Measurements from ENCODE around the gene RAB37. TPM values are rescaled to one million over a fixed set of nuclear protein-coding genes. Genes with fewer than 3 reads are reported as not detected.

The RAB37 gene
- total and polyA plus RNA-seq, 2 of the 13 experiments (the other 11 are each of a cell fraction or from before 2014, with no cell fraction given) = 0.91 to 3.7 TPM

DNA sequence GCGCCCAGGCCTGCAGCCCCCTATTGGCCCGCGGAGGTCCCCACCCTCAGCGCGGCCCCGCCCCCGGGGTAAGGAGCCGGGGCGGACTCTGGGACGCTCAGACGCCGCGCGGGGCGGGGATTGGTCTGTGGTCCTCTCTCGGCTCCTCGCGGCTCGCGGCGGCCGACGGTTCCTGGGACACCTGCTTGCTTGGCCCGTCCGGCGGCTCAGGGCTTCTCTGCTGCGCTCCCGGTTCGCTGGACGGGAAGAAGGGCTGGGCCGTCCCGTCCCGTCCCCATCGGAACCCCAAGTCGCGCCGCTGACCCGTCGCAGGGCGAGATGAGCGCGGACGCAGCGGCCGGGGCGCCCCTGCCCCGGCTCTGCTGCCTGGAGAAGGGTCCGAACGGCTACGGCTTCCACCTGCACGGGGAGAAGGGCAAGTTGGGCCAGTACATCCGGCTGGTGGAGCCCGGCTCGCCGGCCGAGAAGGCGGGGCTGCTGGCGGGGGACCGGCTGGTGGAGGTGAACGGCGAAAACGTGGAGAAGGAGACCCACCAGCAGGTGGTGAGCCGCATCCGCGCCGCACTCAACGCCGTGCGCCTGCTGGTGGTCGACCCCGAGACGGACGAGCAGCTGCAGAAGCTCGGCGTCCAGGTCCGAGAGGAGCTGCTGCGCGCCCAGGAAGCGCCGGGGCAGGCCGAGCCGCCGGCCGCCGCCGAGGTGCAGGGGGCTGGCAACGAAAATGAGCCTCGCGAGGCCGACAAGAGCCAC lies 11.6 kb downstream of the RAB37 start, which contains the start of gene NHERF1 (continued):
- peak; percentile 62 for TF ChIP-seq PAXIP1 (CRISPR knock-in tag; conservative IDR thresholded peaks at IDR 0.05)
- no peak for TF ChIP-seq ZNF343 (CRISPR knock-in tag; IDR thresholded peaks at IDR 0.05)
- peak; percentile 47; the same call in 1 of the 2 replicates for TF ChIP-seq SP2 (CRISPR knock-in tag; IDR thresholded peaks at IDR 0.05)
- TF ChIP-seq, protein P1, sequence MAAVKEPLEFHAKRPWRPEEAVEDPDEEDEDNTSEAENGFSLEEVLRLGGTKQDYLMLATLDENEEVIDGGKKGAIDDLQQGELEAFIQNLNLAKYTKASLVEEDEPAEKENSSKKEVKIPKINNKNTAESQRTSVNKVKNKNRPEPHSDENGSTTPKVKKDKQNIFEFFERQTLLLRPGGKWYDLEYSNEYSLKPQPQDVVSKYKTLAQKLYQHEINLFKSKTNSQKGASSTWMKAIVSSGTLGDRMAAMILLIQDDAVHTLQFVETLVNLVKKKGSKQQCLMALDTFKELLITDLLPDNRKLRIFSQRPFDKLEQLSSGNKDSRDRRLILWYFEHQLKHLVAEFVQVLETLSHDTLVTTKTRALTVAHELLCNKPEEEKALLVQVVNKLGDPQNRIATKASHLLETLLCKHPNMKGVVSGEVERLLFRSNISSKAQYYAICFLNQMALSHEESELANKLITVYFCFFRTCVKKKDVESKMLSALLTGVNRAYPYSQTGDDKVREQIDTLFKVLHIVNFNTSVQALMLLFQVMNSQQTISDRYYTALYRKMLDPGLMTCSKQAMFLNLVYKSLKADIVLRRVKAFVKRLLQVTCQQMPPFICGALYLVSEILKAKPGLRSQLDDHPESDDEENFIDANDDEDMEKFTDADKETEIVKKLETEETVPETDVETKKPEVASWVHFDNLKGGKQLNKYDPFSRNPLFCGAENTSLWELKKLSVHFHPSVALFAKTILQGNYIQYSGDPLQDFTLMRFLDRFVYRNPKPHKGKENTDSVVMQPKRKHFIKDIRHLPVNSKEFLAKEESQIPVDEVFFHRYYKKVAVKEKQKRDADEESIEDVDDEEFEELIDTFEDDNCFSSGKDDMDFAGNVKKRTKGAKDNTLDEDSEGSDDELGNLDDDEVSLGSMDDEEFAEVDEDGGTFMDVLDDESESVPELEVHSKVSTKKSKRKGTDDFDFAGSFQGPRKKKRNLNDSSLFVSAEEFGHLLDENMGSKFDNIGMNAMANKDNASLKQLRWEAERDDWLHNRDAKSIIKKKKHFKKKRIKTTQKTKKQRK (IDR thresholded peaks at IDR 0.05; ENCODE audit: low read length) = no peak
- 0 out of 2 replicates have a peak, but pooled peaks have one; percentile 54 for TF ChIP-seq GZF1 (CRISPR knock-in tag; IDR thresholded peaks at IDR 0.05)
- TF ChIP-seq, protein P2, sequence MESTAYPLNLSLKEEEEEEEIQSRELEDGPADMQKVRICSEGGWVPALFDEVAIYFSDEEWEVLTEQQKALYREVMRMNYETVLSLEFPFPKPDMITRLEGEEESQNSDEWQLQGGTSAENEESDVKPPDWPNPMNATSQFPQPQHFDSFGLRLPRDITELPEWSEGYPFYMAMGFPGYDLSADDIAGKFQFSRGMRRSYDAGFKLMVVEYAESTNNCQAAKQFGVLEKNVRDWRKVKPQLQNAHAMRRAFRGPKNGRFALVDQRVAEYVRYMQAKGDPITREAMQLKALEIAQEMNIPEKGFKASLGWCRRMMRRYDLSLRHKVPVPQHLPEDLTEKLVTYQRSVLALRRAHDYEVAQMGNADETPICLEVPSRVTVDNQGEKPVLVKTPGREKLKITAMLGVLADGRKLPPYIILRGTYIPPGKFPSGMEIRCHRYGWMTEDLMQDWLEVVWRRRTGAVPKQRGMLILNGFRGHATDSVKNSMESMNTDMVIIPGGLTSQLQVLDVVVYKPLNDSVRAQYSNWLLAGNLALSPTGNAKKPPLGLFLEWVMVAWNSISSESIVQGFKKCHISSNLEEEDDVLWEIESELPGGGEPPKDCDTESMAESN (CRISPR knock-in tag; conservative IDR thresholded peaks at IDR 0.05) = peak; percentile 66
- peak; percentile 79; the same call in 1 of the 2 replicates for TF ChIP-seq ZNF543 (CRISPR knock-in tag; IDR thresholded peaks at IDR 0.05)
- peak; percentile 83; the same call in 1 of the 2 replicates for TF ChIP-seq MED13 (CRISPR knock-in tag; IDR thresholded peaks at IDR 0.05)
- TF ChIP-seq, protein P3, sequence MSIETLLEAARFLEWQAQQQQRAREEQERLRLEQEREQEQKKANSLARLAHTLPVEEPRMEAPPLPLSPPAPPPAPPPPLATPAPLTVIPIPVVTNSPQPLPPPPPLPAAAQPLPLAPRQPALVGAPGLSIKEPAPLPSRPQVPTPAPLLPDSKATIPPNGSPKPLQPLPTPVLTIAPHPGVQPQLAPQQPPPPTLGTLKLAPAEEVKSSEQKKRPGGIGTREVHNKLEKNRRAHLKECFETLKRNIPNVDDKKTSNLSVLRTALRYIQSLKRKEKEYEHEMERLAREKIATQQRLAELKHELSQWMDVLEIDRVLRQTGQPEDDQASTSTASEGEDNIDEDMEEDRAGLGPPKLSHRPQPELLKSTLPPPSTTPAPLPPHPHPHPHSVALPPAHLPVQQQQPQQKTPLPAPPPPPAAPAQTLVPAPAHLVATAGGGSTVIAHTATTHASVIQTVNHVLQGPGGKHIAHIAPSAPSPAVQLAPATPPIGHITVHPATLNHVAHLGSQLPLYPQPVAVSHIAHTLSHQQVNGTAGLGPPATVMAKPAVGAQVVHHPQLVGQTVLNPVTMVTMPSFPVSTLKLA (IDR thresholded peaks at IDR 0.05) = no peak
- TF ChIP-seq PTBP1 (IDR thresholded peaks at IDR 0.05; ENCODE audit: low read depth, low read length, poor library complexity, severe bottlenecking) = no peak
- TF ChIP-seq REPIN1 (CRISPR knock-in tag; IDR thresholded peaks at IDR 0.05; ENCODE audit: borderline replicate concordance, low read depth) = peak; percentile 88
- TF ChIP-seq TOE1 (CRISPR knock-in tag; IDR thresholded peaks at IDR 0.05) = peak; percentile 80
- peak; percentile 85 for TF ChIP-seq NFYB (CRISPR knock-in tag; IDR thresholded peaks at IDR 0.05)
- TF ChIP-seq MTA3 (CRISPR knock-in tag; IDR thresholded peaks at IDR 0.05) = no peak
- peak; percentile 72; the same call in 1 of the 2 replicates for TF ChIP-seq KMT2B (CRISPR knock-in tag; IDR thresholded peaks at IDR 0.05)

Data from HepG2 (cell line).